Activated CD8-positive, alpha-beta memory T cell treated with anti-CD3 and anti-CD28 coated beads for 48 hours (primary cell): Measurements from ENCODE around the gene MCUB.
"Not testable (repeated sequence)": the region's sequence is repeated elsewhere in the genome, so short reads cannot be mapped to it uniquely, and the experiment has no call there.

Experiments used
- DNase-seq, 3 experiments: peaks; one replicate each; pipeline ENCODE4 v3.0.0-alpha.2; 2020; ENCODE audit warnings: low read depth in 2 of 3, low spot score in 2 of 3

MCUB gene

GRCh38 chr4:109578846-109579245 is 18.8 kb downstream of the MCUB start:
- no peak for DNase-seq

- DNase-seq, result not testable (repeated sequence)
Measured at GRCh38 chr4:109579997-109580396, 20.0 kb downstream of the MCUB start.

- peak in 2 of 3 experiments; percentile 4 to 21 for DNase-seq
Measured at GRCh38 chr4:109588176-109588575, 28.1 kb downstream of the MCUB start.

- no peak for DNase-seq
Measured at GRCh38 chr4:109589119-109589518, 29.1 kb downstream of the MCUB start.

GRCh38 chr4:109589605-109590004 is 29.6 kb downstream of the MCUB start:
- no peak for DNase-seq

GRCh38 chr4:109590905-109591304 is 30.9 kb downstream of the MCUB start:
- DNase-seq, result no peak

GRCh38 chr4:109592367-109592766 is 32.3 kb downstream of the MCUB start:
- no peak for DNase-seq

GRCh38 chr4:109595123-109595522 is 35.1 kb downstream of the MCUB start:
- DNase-seq, result not testable (repeated sequence)

- not testable (repeated sequence) for DNase-seq
Measured at GRCh38 chr4:109596420-109597085, 36.5 kb downstream of the MCUB start.

GRCh38 chr4:109599046-109599652 is 39.1 kb downstream of the MCUB start:
- no peak for DNase-seq

GRCh38 chr4:109600431-109600830 is 40.4 kb downstream of the MCUB start:
- no peak for DNase-seq

- DNase-seq, result no peak
Measured at GRCh38 chr4:109601336-109601735, 41.3 kb downstream of the MCUB start.

- DNase-seq, result no peak
Measured at GRCh38 chr4:109607976-109608375, 47.9 kb downstream of the MCUB start.

- no peak for DNase-seq
Measured at GRCh38 chr4:109608879-109609278, 48.8 kb downstream of the MCUB start.

- DNase-seq, result no peak
Measured at GRCh38 chr4:109609431-109609830, 49.4 kb downstream of the MCUB start.

- no peak for DNase-seq
Measured at GRCh38 chr4:109610489-109610888, 50.4 kb downstream of the MCUB start.

GRCh38 chr4:109611045-109611646 is 51.1 kb downstream of the MCUB start:
- no peak for DNase-seq

GRCh38 chr4:109614015-109614414 is 54.0 kb downstream of the MCUB start:
- DNase-seq, result no peak

GRCh38 chr4:109614466-109614865 is 54.4 kb downstream of the MCUB start:
- no peak for DNase-seq

- DNase-seq, result no peak
Measured at GRCh38 chr4:109615742-109616141, 55.7 kb downstream of the MCUB start.

- DNase-seq, result no peak
Measured at GRCh38 chr4:109616243-109616642, 56.2 kb downstream of the MCUB start.

- DNase-seq, result no peak
Measured at GRCh38 chr4:109622626-109623025, 62.6 kb downstream of the MCUB start.

- DNase-seq, result no peak
Measured at GRCh38 chr4:109624536-109624935, 64.5 kb downstream of the MCUB start.
